ENCODE measurements around the gene FBP1. TPM values are rescaled to one million over a fixed set of nuclear protein-coding genes. Genes with fewer than 3 reads are reported as not detected.

FBP1 gene
- total and polyA plus RNA-seq, 5 experiments from 2014 or later, result 5.2 to 22.1 (median 6.8) TPM

- H3K4me1 Mint-ChIP-seq, result peaks cover 6 to 23% (median 9%) of the 10 kb centered on the region in 4 donors
- H3K9me3 Mint-ChIP-seq, result no peaks in the 10 kb centered on the region
- DNase-seq (no peak), ATAC-seq (no peak)
- no peak overlapping the region for H3K4me3 Mint-ChIP-seq
- no peak overlapping the region for H3K27ac Mint-ChIP-seq
- peaks cover 0 to 16% (median 0%) of the 10 kb centered on the region in 5 donors for H3K27me3 Mint-ChIP-seq
- H3K36me3 Mint-ChIP-seq, result no peaks in the 10 kb centered on the region
- POLR2A ChIA-PET, result interaction anchor here (0.7 kb wide), 1 partner anchor 21 kb away, joined by 4 read pairs; no protein-coding TSS in a partner anchor
Measured at GRCh38 chr9:94650949-94651348, 11.6 kb upstream of the FBP1 start.

DNA sequence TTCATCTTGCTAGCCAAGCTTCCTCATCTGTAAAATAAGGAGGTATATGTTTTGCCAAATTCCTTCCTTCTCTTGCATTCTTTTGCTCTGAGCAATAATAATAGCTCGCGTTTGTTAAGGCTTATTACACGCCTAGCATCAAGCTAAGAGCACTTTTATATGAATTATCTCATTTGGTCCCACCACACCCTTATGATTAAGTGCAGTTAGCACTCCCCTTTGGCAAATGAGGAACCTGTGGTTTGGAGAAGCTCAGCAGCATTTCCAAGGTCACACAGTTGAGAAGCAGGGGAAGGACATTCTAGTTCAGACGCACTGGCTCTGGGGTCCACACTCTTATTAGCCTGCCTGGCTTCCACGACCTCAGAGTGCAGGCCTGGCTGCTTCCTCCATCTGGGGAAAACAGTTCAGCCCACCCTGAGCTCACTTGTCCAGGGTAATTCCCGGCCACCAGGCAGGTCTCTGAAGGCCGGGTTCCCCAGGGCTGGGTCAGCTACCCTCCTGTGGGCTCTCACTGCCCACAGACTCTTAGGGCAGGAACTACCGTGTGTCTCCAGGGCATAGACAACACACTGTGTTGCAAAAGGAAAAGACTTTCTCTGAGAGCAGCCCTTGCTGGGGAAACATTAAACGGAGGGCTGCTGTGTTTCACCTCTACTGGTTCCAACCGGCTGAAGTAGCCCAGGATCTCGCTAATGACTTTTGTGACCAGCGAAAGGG, 9.9 kb upstream of the FBP1 start:
- Mint-ChIP-seq H3K27me3 (peaks cover 0 to 16% (median 0%) of the 10 kb centered on the region in 5 donors), H3K4me3 (no peak overlapping the region), H3K27ac (no peak overlapping the region), H3K4me1 (peaks cover 0 to 14% (median 0%) of the 10 kb centered on the region in 4 donors), H3K9me3 (no peaks in the 10 kb centered on the region), H3K36me3 (no peaks in the 10 kb centered on the region)
- no peak for ATAC-seq
- DNase-seq, result no peak
- POLR2A ChIA-PET, result no interaction called here

GRCh38 chr9:94648185-94648584, 8.9 kb upstream of the FBP1 start:
- POLR2A ChIA-PET, result interaction anchor here (0.8 kb wide), 1 partner anchor 78 kb away, joined by 4 read pairs; the partner anchor contains the start of gene AOPEP

GRCh38 chr9:94645901-94646300, 6.6 kb upstream of the FBP1 start:
- H3K4me3 Mint-ChIP-seq, result no peak overlapping the region
- ATAC-seq, result no peak
- H3K4me1 Mint-ChIP-seq, result peaks cover 0 to 3% (median 0%) of the 10 kb centered on the region in 4 donors
- no peaks in the 10 kb centered on the region for H3K27me3 Mint-ChIP-seq
- POLR2A ChIA-PET, result no interaction called here
- no peaks in the 10 kb centered on the region for H3K9me3 Mint-ChIP-seq
- H3K27ac Mint-ChIP-seq, result no peak overlapping the region
- no peak for DNase-seq
- no peaks in the 10 kb centered on the region for H3K36me3 Mint-ChIP-seq

More at GRCh38 chr9:94648185-94648584, 8.9 kb upstream of the FBP1 start:
- Mint-ChIP-seq H3K4me1 (peaks cover 0 to 12% (median 0%) of the 10 kb centered on the region in 4 donors), H3K27ac (no peak overlapping the region), H3K36me3 (no peaks in the 10 kb centered on the region), H3K4me3 (no peak overlapping the region), H3K9me3 (no peaks in the 10 kb centered on the region), H3K27me3 (peaks cover 0 to 14% (median 0%) of the 10 kb centered on the region in 5 donors)
- DNase-seq (no peak), ATAC-seq (no peak)

DNA sequence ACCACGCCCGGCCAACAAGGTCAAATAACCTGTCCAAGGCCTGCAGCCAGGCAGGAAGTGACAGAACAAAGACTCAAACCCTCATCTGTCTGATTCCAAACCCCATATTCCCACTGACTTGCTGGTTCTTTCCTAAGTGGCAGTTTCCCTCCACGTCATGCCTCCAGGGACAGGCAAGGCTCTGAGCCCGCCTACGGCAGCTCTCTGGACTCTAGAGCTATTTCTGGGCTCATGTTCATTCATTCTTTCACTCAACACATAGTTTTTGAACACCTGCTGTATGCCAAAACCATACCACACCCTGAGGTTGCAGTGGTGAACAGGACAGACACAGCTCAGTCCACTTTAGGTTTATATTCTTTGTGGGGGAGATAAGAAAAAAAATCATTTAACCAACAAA, 5.2 kb upstream of the FBP1 start:
- POLR2A ChIA-PET, result no interaction called here
- Mint-ChIP-seq H3K27ac (no peak overlapping the region), H3K9me3 (no peaks in the 10 kb centered on the region), H3K36me3 (no peaks in the 10 kb centered on the region), H3K4me3 (no peak overlapping the region), H3K4me1 (peaks cover 2 to 10% (median 7%) of the 10 kb centered on the region in 4 donors), H3K27me3 (no peaks in the 10 kb centered on the region)
- no peak for DNase-seq
- ATAC-seq, result no peak

GRCh38 chr9:94643741-94644140, 4.4 kb upstream of the FBP1 start:
- POLR2A ChIA-PET, result no interaction called here
- peak overlapping the region in 1 of 10 donors; percentile 46 for H3K27ac Mint-ChIP-seq
- no peaks in the 10 kb centered on the region for H3K9me3 Mint-ChIP-seq
- no peak for DNase-seq
- H3K4me3 Mint-ChIP-seq, result no peak overlapping the region
- H3K4me1 Mint-ChIP-seq, result peaks cover 5 to 13% (median 12%) of the 10 kb centered on the region in 4 donors
- ATAC-seq, result no peak
- no peaks in the 10 kb centered on the region for H3K27me3 Mint-ChIP-seq
- no peaks in the 10 kb centered on the region for H3K36me3 Mint-ChIP-seq

- Mint-ChIP-seq H3K27me3 (no peaks in the 10 kb centered on the region), H3K27ac (no peak overlapping the region), H3K36me3 (no peaks in the 10 kb centered on the region), H3K4me1 (peaks cover 9 to 19% (median 17%) of the 10 kb centered on the region in 4 donors), H3K9me3 (no peaks in the 10 kb centered on the region), H3K4me3 (no peak overlapping the region)
- DNase-seq (no peak), ATAC-seq (no peak)
- POLR2A ChIA-PET, result no interaction called here
Measured at GRCh38 chr9:94643176-94643575, 3.9 kb upstream of the FBP1 start.

- POLR2A ChIA-PET, result no interaction called here
- no peak for ATAC-seq
- Mint-ChIP-seq H3K36me3 (no peaks in the 10 kb centered on the region), H3K27ac (no peak overlapping the region), H3K27me3 (no peaks in the 10 kb centered on the region), H3K9me3 (no peaks in the 10 kb centered on the region), H3K4me1 (peaks cover 9 to 23% (median 20%) of the 10 kb centered on the region in 4 donors), H3K4me3 (peak overlapping the region in 1 of 10 donors; percentile 39)
- no peak for DNase-seq
Measured at GRCh38 chr9:94642501-94642900, 3.2 kb upstream of the FBP1 start.

GRCh38 chr9:94639999-94640376, 670 bp upstream of the FBP1 start:
- no peak for DNase-seq
- ATAC-seq, result no peak
- Mint-ChIP-seq H3K4me1 (peaks cover 9 to 24% (median 21%) of the 10 kb centered on the region in 4 donors), H3K27me3 (no peaks in the 10 kb centered on the region), H3K9me3 (no peaks in the 10 kb centered on the region), H3K36me3 (no peaks in the 10 kb centered on the region), H3K4me3 (peak overlapping the region; percentile 85 to 97 (median 94)), H3K27ac (peak overlapping the region; percentile 63 to 94 (median 88))
- POLR2A ChIA-PET, result interaction anchor here (0.6 to 1.2 kb wide), 5 partner anchors 16 to 1530 kb away, joined by 3 to 4 read pairs (median 3); no protein-coding TSS in a partner anchor

GRCh38 chr9:94638335-94639060, 820 bp downstream of the FBP1 start:
- POLR2A ChIA-PET, result interaction anchor here (0.7 to 1.2 kb wide), 2 partner anchors 17 to 30 kb away, joined by 3 to 5 read pairs; no protein-coding TSS in a partner anchor
- ATAC-seq (peak; percentile 15 to 21), DNase-seq (no peak)
- H3K27ac Mint-ChIP-seq, result peak overlapping the region; percentile 40 to 94 (median 86)
- no peaks in the 10 kb centered on the region for H3K9me3 Mint-ChIP-seq
- H3K36me3 Mint-ChIP-seq, result no peaks in the 10 kb centered on the region
- peak overlapping the region; percentile 85 to 97 (median 94) for H3K4me3 Mint-ChIP-seq
- peaks cover 9 to 24% (median 21%) of the 10 kb centered on the region in 4 donors for H3K4me1 Mint-ChIP-seq
- H3K27me3 Mint-ChIP-seq, result no peaks in the 10 kb centered on the region

DNA sequence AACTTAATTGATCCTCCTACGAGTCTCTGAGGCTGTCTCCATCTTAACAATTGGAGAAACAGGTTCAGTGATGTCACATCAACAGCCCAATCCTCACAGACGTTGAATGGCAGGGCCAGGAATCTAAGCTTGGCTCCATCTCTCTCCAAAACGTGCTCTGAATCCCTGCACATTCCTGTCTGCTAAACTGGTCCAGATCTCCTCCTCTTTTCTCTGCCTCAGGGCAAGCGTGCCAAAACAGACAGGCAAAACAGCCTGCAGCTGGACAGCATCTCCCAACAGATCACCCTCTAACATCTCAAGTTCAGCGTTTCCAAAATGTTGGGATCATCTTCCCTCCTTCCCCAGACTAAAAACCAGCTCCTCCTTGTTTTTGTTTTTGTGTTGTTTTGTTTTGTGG, 6.6 kb downstream of the FBP1 start:
- no peak overlapping the region for H3K27ac Mint-ChIP-seq
- H3K36me3 Mint-ChIP-seq, result no peaks in the 10 kb centered on the region
- POLR2A ChIA-PET, result no interaction called here
- peaks cover 0 to 7% (median 0%) of the 10 kb centered on the region in 5 donors for H3K27me3 Mint-ChIP-seq
- no peak overlapping the region for H3K4me3 Mint-ChIP-seq
- no peaks in the 10 kb centered on the region for H3K9me3 Mint-ChIP-seq
- peaks cover 0 to 4% (median 2%) of the 10 kb centered on the region in 4 donors for H3K4me1 Mint-ChIP-seq
- DNase-seq (no peak), ATAC-seq (no peak)

DNA sequence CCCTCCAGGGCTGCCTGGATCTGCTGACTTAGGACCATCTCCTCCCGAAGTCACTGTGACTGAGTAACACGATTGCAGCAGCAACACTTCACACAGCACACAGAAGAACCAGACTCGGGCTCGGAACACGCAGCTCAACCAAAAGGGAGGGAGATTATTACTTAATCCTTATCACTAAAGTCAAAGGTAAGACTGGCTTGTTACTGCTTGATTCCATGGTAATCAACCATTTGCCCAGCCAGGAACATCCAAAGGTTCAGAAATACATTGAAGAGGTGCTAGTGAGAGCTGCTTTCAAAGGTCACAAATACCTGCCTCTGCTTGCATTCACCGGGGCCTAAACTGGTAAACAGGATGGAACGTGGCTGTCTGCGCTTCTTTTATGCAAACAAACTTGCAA, 7.7 kb downstream of the FBP1 start:
- Mint-ChIP-seq H3K27ac (peak overlapping the region in 2 of 10 donors; percentile 48 to 52), H3K36me3 (no peaks in the 10 kb centered on the region), H3K4me1 (no peaks in the 10 kb centered on the region), H3K9me3 (no peaks in the 10 kb centered on the region), H3K4me3 (no peak overlapping the region), H3K27me3 (peaks cover 0 to 7% (median 0%) of the 10 kb centered on the region in 5 donors)
- POLR2A ChIA-PET, result no interaction called here
- no peak for DNase-seq
- no peak for ATAC-seq

- POLR2A ChIA-PET, result no interaction called here
- DNase-seq, result no peak
- no peak for ATAC-seq
- Mint-ChIP-seq H3K27me3 (peaks cover 0 to 7% (median 0%) of the 10 kb centered on the region in 5 donors), H3K9me3 (no peaks in the 10 kb centered on the region), H3K36me3 (no peaks in the 10 kb centered on the region), H3K27ac (no peak overlapping the region), H3K4me1 (peaks cover 0 to 6% (median 4%) of the 10 kb centered on the region in 4 donors), H3K4me3 (no peak overlapping the region)
Measured at GRCh38 chr9:94630833-94631232, 8.5 kb downstream of the FBP1 start.
